K562 (cell line): ENCODE results near the gene MTRFR. TPM values are rescaled to one million over a fixed set of nuclear protein-coding genes. Genes with fewer than 3 reads are reported as not detected.

Experiments
- ATAC-seq: fragments of 200-7000 bp; cut with Tn5 transposase; 3 replicates; pipeline ENCODE4 v1.9.1; 2020; ENCODE audit warnings: moderate library complexity
- BruUV-seq: library from RNA; stranded (reverse); fragments of 400-500 nt; replicated peaks from 2 replicates; lab custom pipeline; 2021; lab: Mats Ljungman, UMichigan
- CTCF ChIA-PET: fragments of 300-600 bp; formaldehyde crosslinking; extraction: SDS; loops from one replicate; lab custom pipeline; 2021; ENCODE audit warnings: low intra/inter-chr PET ratio; lab: Yijun Ruan, JAX
- POLR2A ChIA-PET: fragments of 300-600, 350-650 bp; sonication (Branson Sonifier 250); formaldehyde crosslinking; extraction: SDS; loops from one replicate; lab custom pipeline; 2021; ENCODE audit warnings: antibody characterized with exemption, inconsistent platforms; lab: Yijun Ruan, JAX
- DNase-seq, 4 experiments: peaks; one replicate each; pipeline versions ENCODE4 v3.0.0 to v3.0.0-alpha.2; 2011 to 2018; ENCODE audit warnings: low spot score in 3 of 4, mixed read lengths in 3 of 4; ENCODE audit errors: extremely low read depth in 1 of 4
- FAIRE-seq: peaks from 2 replicates; lab custom pipeline; 2011; peaks lifted over from hg19 to GRCh38; lab: Jason Lieb, UNC
- H2AFZ ChIP-seq: 2 replicates; pipeline ENCODE4 v1.6.0; 2011; ENCODE audit warnings: low read depth, low read length, control low read depth, inconsistent platforms
- H3K27ac ChIP-seq: fragments of 200-600 bp; 3 replicates; pipeline ENCODE4 v1.8.0; 2011; ENCODE audit warnings: low read depth, mild to moderate bottlenecking, control low read depth, inconsistent platforms, low read length, moderate library complexity, mixed read lengths; ENCODE audit errors: extremely low read depth
- H3K27me3 ChIP-seq, 2 experiments: fragments of 300-600 bp in 1 of 2; 2 replicates in 1 of 2; 3 replicates in 1 of 2; pipeline versions ENCODE4 v1.6.0 to v1.8.0; 2011; ENCODE audit warnings: inconsistent platforms in 2 of 2, low read length in 2 of 2, mild to moderate bottlenecking in 1 of 2, mixed read lengths in 1 of 2, moderate library complexity in 1 of 2; ENCODE audit not compliant: control insufficient read depth in 2 of 2, insufficient read depth in 2 of 2
- H3K36me3 ChIP-seq: fragments of 300-600 bp; 3 replicates; pipeline ENCODE4 v1.8.0; 2011; ENCODE audit warnings: mild to moderate bottlenecking, low read length, inconsistent platforms; ENCODE audit not compliant: control insufficient read depth, insufficient read depth
- H3K4me1 ChIP-seq, 2 experiments: fragments of 200-600 bp in 1 of 2; replicated peaks in 1 of 2; 2 replicates in 1 of 2; 3 replicates in 1 of 2; pipeline versions ENCODE4 v1.5.1 to v1.8.0; 2011; ENCODE audit warnings: inconsistent platforms in 2 of 2, low read length in 2 of 2, mild to moderate bottlenecking in 1 of 2, mixed read lengths in 1 of 2, moderate library complexity in 1 of 2; ENCODE audit not compliant: control insufficient read depth in 2 of 2, insufficient read depth in 2 of 2
- H3K4me2 ChIP-seq: 2 replicates; pipeline ENCODE4 v1.6.1; 2011; ENCODE audit warnings: low read length, control low read depth, inconsistent platforms, mixed read lengths; ENCODE audit not compliant: insufficient read depth
- H3K4me3 ChIP-seq: fragments of 200-600 bp; sonication (generic), shearing (Covaris generic); 2 replicates; pipeline ENCODE4 v1.5.1; 2016; ENCODE audit warnings: control low read depth, inconsistent platforms
- H3K79me2 ChIP-seq: fragments of 200-600 bp; 3 replicates; pipeline ENCODE4 v1.8.0; 2011; ENCODE audit warnings: low read length, inconsistent platforms; ENCODE audit not compliant: control insufficient read depth, insufficient read depth
- H3K9ac ChIP-seq, 2 experiments: 2 replicates each; pipeline versions ENCODE4 v1.6.0 to v1.6.1; 2011; ENCODE audit warnings: low read depth in 2 of 2, low read length in 2 of 2, control low read depth in 1 of 2, inconsistent platforms in 1 of 2, mild to moderate bottlenecking in 1 of 2, mixed read lengths in 1 of 2; ENCODE audit not compliant: insufficient read depth in 1 of 2
- H3K9me1 ChIP-seq: one replicate; pipeline ENCODE4 v1.6.0; 2011; ENCODE audit warnings: inconsistent platforms, mild to moderate bottlenecking, low read length, moderate library complexity; ENCODE audit not compliant: control insufficient read depth, insufficient read depth
- H3K9me3 ChIP-seq: replicated peaks from 2 replicates; pipeline ENCODE4 v1.5.1; 2011; ENCODE audit warnings: low read depth, low read length, inconsistent platforms; ENCODE audit not compliant: control insufficient read depth, insufficient read depth
- H4K20me1 ChIP-seq: replicated peaks from 2 replicates; pipeline ENCODE4 v1.6.1; 2011; ENCODE audit warnings: low read length, inconsistent platforms, mixed read lengths; ENCODE audit not compliant: control insufficient read depth, insufficient read depth
- MXI1 ChIP-seq: IDR thresholded peaks from 2 replicates; pipeline ENCODE4 v1.6.1; 2011; ENCODE audit warnings: low read depth, mild to moderate bottlenecking, improper control_type of control experiment, low read length
- NR3C1 ChIP-seq: sonication (generic); formaldehyde crosslinking; IDR thresholded peaks from 2 replicates; pipeline ENCODE4 v1.8.1; 2022; ENCODE audit warnings: missing genetic modification reagents
- NRF1 ChIP-seq, 2 experiments: fragments of 450-650 bp; IDR thresholded peaks in 1 of 2; conservative IDR thresholded peaks in 1 of 2; 2 replicates each; pipeline ENCODE4 v1.6.1; 2014; ENCODE audit warnings: mild to moderate bottlenecking in 2 of 2
- SETDB1 ChIP-seq: IDR thresholded peaks from one replicate; pipeline ENCODE4 v1.6.1; 2012; ENCODE audit warnings: low read length, control low read depth, inconsistent platforms
- YBX1 ChIP-seq: fragments of 450-650 bp; IDR thresholded peaks from 2 replicates; pipeline ENCODE4 v1.7.1; 2016; ENCODE audit warnings: mild to moderate bottlenecking
- WGBS: fragments of 100-300 bp; shearing (Covaris generic); methylation state at CpG from one replicate; pipeline ENCODE4 v1.1.6; 2016; ENCODE audit warnings: low coverage, mixed read lengths; ENCODE audit not compliant: insufficient coverage; ENCODE audit errors: missing lambda C conversion rate; 5-methylcytosine and 5-hydroxymethylcytosine counted together
- in situ Hi-C: fragments of 300-500 bp; cut with MboI; formaldehyde crosslinking; loops from 4 replicates; pipeline ENCODE4 v1.15.0; 2018; ENCODE audit warnings: inconsistent platforms, mixed read lengths
- intact Hi-C: fragments of 100-400 bp; cut with micrococcal nuclease; formaldehyde crosslinking; loops from 2 replicates; pipeline ENCODE4 v1.14.2; 2022
- polyA plus RNA-seq, 8 experiments: library from polyadenylated mRNA; depleted of rRNA in 4 of 8; stranded (reverse) in 5 of 8; unstranded in 3 of 8; fragments of >200 nt; fragmentation: Nextera tagmentation in 2 of 8; fragmentation: Illumina TruSeq in 1 of 8; extraction: Ambion mirVana in 2 of 8; extraction: Trizol in 1 of 8; gene quantifications; 2 replicates each; pipeline versions ENCODE4 v1.2.1 to v1.2.3, GENCODE V29; 2011 to 2014; ENCODE audit warnings: inconsistent platforms in 1 of 8, missing spikeins in 1 of 8
- total RNA-seq, 7 experiments: library from RNA; depleted of rRNA in 6 of 7; stranded (reverse); fragments of >200 nt in 6 of 7; fragmentation: Illumina TruSeq in 2 of 7; extraction: Trizol in 2 of 7; gene quantifications; 2 replicates each; pipeline versions ENCODE4 v1.2.1 to v1.2.3, GENCODE V29; 2011 to 2021; ENCODE audit warnings: low replicate concordance in 1 of 7
- TF ChIP-seq, protein P1 (sequence below), 2 experiments: fragments of 200-800 bp in 1 of 2; sonication (Bioruptor generic) in 1 of 2; sonication (generic) in 1 of 2; formaldehyde crosslinking in 1 of 2; IDR thresholded peaks in 1 of 2; conservative IDR thresholded peaks in 1 of 2; 2 replicates each; pipeline versions ENCODE4 v1.5.0 to v1.6.1; 2016 to 2020; ENCODE audit warnings: missing compliant biosample characterization in 1 of 2, missing genetic modification characterization in 1 of 2, missing genetic modification reagents in 1 of 2
- TF ChIP-seq, protein P2 (sequence below): sonication (generic); formaldehyde crosslinking; IDR thresholded peaks from 2 replicates; pipeline ENCODE4 v1.8.1; 2023; ENCODE audit warnings: mild to moderate bottlenecking, missing genetic modification reagents, moderate library complexity

MTRFR gene
- total and polyA plus RNA-seq, 9 of the 15 experiments (the other 6 are each of a cell fraction or from before 2014, with no cell fraction given): 16.7 to 55.6 (median 34.7) TPM

GRCh38 chr12:123199936-123200335, 33.3 kb upstream of the MTRFR start:
- no peak for FAIRE-seq
- POLR2A ChIA-PET: no interaction called here
- WGBS: 82% methylated on average over 3 of the region's 3 CpGs
- Histone ChIP-seq H3K9me1 (no peaks in the 10 kb centered on the region), H3K27me3 (no peaks in the 10 kb centered on the region), H3K4me1 (no peaks in the 10 kb centered on the region), H3K4me3 (no peak overlapping the region), H3K36me3 (peaks cover 87% of the 10 kb centered on the region), H2AFZ (no peak overlapping the region), H4K20me1 (no peaks in the 10 kb centered on the region), H3K9ac (no peak overlapping the region), H3K79me2 (no peaks in the 10 kb centered on the region), H3K9me3 (no peaks in the 10 kb centered on the region), H3K27ac (no peak overlapping the region), H3K4me2 (no peak overlapping the region)
- BruUV-seq: no TSS peak
- CTCF ChIA-PET: no interaction called here
- no peak for TF ChIP-seq MXI1
- no peak for TF ChIP-seq NR3C1 (CRISPR knock-in tag)
- no peak for TF ChIP-seq NRF1 (conservative IDR thresholded peaks at IDR 0.05 in 1 of 2, IDR thresholded peaks at IDR 0.05 in 1 of 2)
- TF ChIP-seq, protein P1, sequence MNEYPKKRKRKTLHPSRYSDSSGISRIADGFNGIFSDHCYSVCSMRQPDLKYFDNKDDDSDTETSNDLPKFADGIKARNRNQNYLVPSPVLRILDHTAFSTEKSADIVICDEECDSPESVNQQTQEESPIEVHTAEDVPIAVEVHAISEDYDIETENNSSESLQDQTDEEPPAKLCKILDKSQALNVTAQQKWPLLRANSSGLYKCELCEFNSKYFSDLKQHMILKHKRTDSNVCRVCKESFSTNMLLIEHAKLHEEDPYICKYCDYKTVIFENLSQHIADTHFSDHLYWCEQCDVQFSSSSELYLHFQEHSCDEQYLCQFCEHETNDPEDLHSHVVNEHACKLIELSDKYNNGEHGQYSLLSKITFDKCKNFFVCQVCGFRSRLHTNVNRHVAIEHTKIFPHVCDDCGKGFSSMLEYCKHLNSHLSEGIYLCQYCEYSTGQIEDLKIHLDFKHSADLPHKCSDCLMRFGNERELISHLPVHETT (CRISPR knock-in tag; conservative IDR thresholded peaks at IDR 0.05 in 1 of 2, IDR thresholded peaks at IDR 0.05 in 1 of 2): no peak
- no peak for TF ChIP-seq SETDB1
- no peak for TF ChIP-seq YBX1
- TF ChIP-seq, protein P2, sequence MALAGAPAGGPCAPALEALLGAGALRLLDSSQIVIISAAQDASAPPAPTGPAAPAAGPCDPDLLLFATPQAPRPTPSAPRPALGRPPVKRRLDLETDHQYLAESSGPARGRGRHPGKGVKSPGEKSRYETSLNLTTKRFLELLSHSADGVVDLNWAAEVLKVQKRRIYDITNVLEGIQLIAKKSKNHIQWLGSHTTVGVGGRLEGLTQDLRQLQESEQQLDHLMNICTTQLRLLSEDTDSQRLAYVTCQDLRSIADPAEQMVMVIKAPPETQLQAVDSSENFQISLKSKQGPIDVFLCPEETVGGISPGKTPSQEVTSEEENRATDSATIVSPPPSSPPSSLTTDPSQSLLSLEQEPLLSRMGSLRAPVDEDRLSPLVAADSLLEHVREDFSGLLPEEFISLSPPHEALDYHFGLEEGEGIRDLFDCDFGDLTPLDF (CRISPR knock-in tag): no peak
- ATAC-seq: no peak
- no peak for DNase-seq
- in situ Hi-C loops: no loop called here
- intact Hi-C loops: no loop called here
